Measurements from ENCODE around the gene ANG. TPM values are rescaled to one million over a fixed set of nuclear protein-coding genes. Genes with fewer than 3 reads are reported as not detected.

Gene ANG
- total and polyA plus RNA-seq, 10 of the 15 experiments (the other 5 are each of a cell fraction or from before 2014, with no cell fraction given), result 1.0 to 5.9 (median 2.2) TPM

- TF ChIP-seq E4F1 (IDR thresholded peaks at IDR 0.05; ENCODE audit: borderline replicate concordance, partially characterized antibody), result peak; percentile 92
These were observed 22.1 kb upstream of the ANG start (continued) for GRCh38 chr14:20666400-20666961.

GRCh38 chr14:20667957-20668356 is 20.6 kb upstream of the ANG start:
- peak overlapping the region; percentile 87 for H3K4me2 ChIP-seq (ENCODE audit: control insufficient read depth, insufficient read depth)
- no peak for TF ChIP-seq HCFC1 (IDR thresholded peaks at IDR 0.05; ENCODE audit: low read length)
- TF ChIP-seq TCF7 (IDR thresholded peaks at IDR 0.05; ENCODE audit: borderline replicate concordance), result no peak
- peak; percentile 89 for TF ChIP-seq JUNB (IDR thresholded peaks at IDR 0.05)
- TF ChIP-seq NFIC (IDR thresholded peaks at IDR 0.05; ENCODE audit: low read depth, low read length), result peak; percentile 85; the same call in 1 of the 2 replicates
- peak; percentile 35; the same call in 1 of the 2 replicates for TF ChIP-seq SMARCA5 (IDR thresholded peaks at IDR 0.05)
- TF ChIP-seq NKRF (conservative IDR thresholded peaks at IDR 0.05), result 0 out of 2 replicates have a peak, but pooled peaks have one; percentile 25
- TF ChIP-seq NFYB (IDR thresholded peaks at IDR 0.05; ENCODE audit: insufficient read depth, low read depth, low read length), result no peak
- peak; percentile 95 for TF ChIP-seq PKNOX1 (IDR thresholded peaks at IDR 0.05)
- TF ChIP-seq GABPA (IDR thresholded peaks at IDR 0.05; ENCODE audit: low read depth), result no peak
- TF ChIP-seq SREBF1 (IDR thresholded peaks at IDR 0.05; ENCODE audit: low read length), result no peak
- TF ChIP-seq MEF2A (IDR thresholded peaks at IDR 0.05; ENCODE audit: insufficient read depth, low read depth, low read length), result no peak
- TF ChIP-seq MAX (IDR thresholded peaks at IDR 0.05; ENCODE audit: low read depth, low read length), result 0 out of 2 replicates have a peak, but pooled peaks have one; percentile 5
- TF ChIP-seq RBBP5 (conservative IDR thresholded peaks at IDR 0.05), result no peak
- TF ChIP-seq STAT3 (IDR thresholded peaks at IDR 0.05; ENCODE audit: low read depth, low read length), result no peak
- peak; percentile 96 for TF ChIP-seq IRF4 (IDR thresholded peaks at IDR 0.05; ENCODE audit: low read depth, low read length)
- no peak for TF ChIP-seq ZNF274 (IDR thresholded peaks at IDR 0.05; ENCODE audit: insufficient read depth, insufficient read length)
- TF ChIP-seq RFX5 (IDR thresholded peaks at IDR 0.05; ENCODE audit: low read depth, low read length), result no peak

More at GRCh38 chr14:20667957-20668356, 20.6 kb upstream of the ANG start:
- H3K27me3 ChIP-seq (replicated peaks in 1 of 2; ENCODE audit: control insufficient read depth in 2 of 2, insufficient read depth in 2 of 2, low read length in 1 of 2), result no peaks in the 10 kb centered on the region
- H3K4me3 ChIP-seq, result peak overlapping the region; percentile 33; the same call in 1 of the 2 replicates
- no peaks in the 10 kb centered on the region for H4K20me1 ChIP-seq (ENCODE audit: control insufficient read depth, insufficient read depth)
- intact Hi-C loops (cut with micrococcal nuclease; ENCODE audit: unreplicated experiment), result loop anchor here (5.0 kb wide), 1 partner anchor 326 kb away; the partner anchor contains the start of gene PARP2
- in situ Hi-C loops (cut with MboI), result no loop called here
- DNase-seq (ENCODE audit: low read depth, low spot score) (peak; percentile 85), FAIRE-seq (peak; percentile 80), ATAC-seq (peak; percentile 49)
- ChIA-PET RAD21 (ENCODE audit: unreplicated experiment) (interaction anchor here (0.9 to 7.6 kb wide), 4 partner anchors 9 to 58 kb away, joined by 3 to 75 read pairs (median 8); partner anchors contain the start of gene RNASE4), POLR2A (interaction anchor here (1.6 to 5.5 kb wide), 2 partner anchors 10 to 14 kb away, joined by 7 to 69 read pairs; partner anchors contain the start of gene RNASE4), CTCF (interaction anchor here (1.0 to 4.4 kb wide), 5 partner anchors 8 to 58 kb away, joined by 3 to 58 read pairs (median 5); partner anchors contain the start of gene RNASE4), SMC1A (ENCODE audit: uncharacterized antibody, unreplicated experiment) (interaction anchor here (0.8 to 5.1 kb wide), 6 partner anchors 9 to 58 kb away, joined by 4 to 106 read pairs (median 5); partner anchors contain the start of gene RNASE4)
- no peaks in the 10 kb centered on the region for H3K36me3 ChIP-seq (ENCODE audit: control insufficient read depth in 2 of 2, insufficient read depth in 2 of 2, low read length in 1 of 2)
- peaks cover 35% of the 10 kb centered on the region for H3K4me1 ChIP-seq (ENCODE audit: control insufficient read depth, insufficient read depth, low read length)
- peak overlapping the region; percentile 43 for H3K9ac ChIP-seq (ENCODE audit: control insufficient read depth, insufficient read depth, low read length)
- WGBS (ENCODE audit: insufficient coverage, insufficient replicate concordance, low lambda C conversion rate, missing lambda C conversion rate), result 3% methylated on average over 2 of the region's 2 CpGs
- H3K9me3 ChIP-seq (replicated peaks; ENCODE audit: control insufficient read depth, insufficient read depth, low read length), result no peaks in the 10 kb centered on the region
- peaks cover 24% of the 10 kb centered on the region for H3K79me2 ChIP-seq (ENCODE audit: control insufficient read depth, insufficient read depth, low read length)
- BruUV-seq (replicated peaks), result no TSS peak
- H3K27ac ChIP-seq (ENCODE audit: control insufficient read depth, insufficient read depth), result peak overlapping the region; percentile 96
- H2AFZ ChIP-seq (ENCODE audit: control insufficient read depth, low read depth, low read length), result peak overlapping the region; percentile 74
